ENCODE measurements around the gene BLMH.
"Not testable (repeated sequence)": the region's sequence is repeated elsewhere in the genome, so short reads cannot be mapped to it uniquely, and the experiment has no call there.

The BLMH gene

GRCh38 chr17:30236766-30237165 lies 55.0 kb downstream of the BLMH start:
- Mint-ChIP-seq H3K9me3 (no peaks in the 10 kb centered on the region), H3K4me1 (ENCODE audit: low read depth) (peaks cover 40% of the 10 kb centered on the region), H3K27ac (no peak overlapping the region), H3K36me3 (ENCODE audit: low read depth) (no peaks in the 10 kb centered on the region), H3K4me3 (peak overlapping the region; percentile 60), H3K27me3 (peaks cover 84% of the 10 kb centered on the region)
- intact Hi-C loops (cut with micrococcal nuclease): loop anchor here (5.0 kb wide), 1 partner anchor 114 kb away; no protein-coding TSS in a partner anchor

DNA sequence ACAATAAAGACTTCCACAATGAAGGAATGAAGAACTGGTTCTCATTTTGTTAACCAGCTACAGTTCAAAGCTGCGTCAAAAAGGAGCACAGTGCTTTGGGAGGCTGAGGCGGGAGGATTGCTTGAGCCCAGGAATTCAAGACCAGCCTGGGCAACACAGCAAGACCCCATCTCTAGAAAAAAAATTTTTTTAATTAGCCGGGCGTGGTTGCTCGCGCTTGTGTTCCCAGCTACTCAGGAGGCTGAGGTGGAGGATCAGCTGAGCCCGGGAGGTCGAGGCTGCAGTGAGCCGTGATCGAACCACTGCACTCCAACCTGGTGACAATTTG lies 55.5 kb downstream of the BLMH start:
- Mint-ChIP-seq H3K27ac (no peak overlapping the region), H3K9me3 (no peaks in the 10 kb centered on the region), H3K4me3 (peak overlapping the region; percentile 67), H3K4me1 (ENCODE audit: low read depth) (peaks cover 40% of the 10 kb centered on the region), H3K36me3 (ENCODE audit: low read depth) (no peaks in the 10 kb centered on the region), H3K27me3 (peaks cover 84% of the 10 kb centered on the region)
- intact Hi-C loops (cut with micrococcal nuclease): loop anchor here (5.0 kb wide), 1 partner anchor 114 kb away; no protein-coding TSS in a partner anchor

GRCh38 chr17:30235386-30236296 lies 56.1 kb downstream of the BLMH start, which contains the start of gene SLC6A4:
SLC6A4 (minus strand) TSS chr17:30235697; CDS start chr17:30221958, 13,739 bp downstream.
- H3K9me3 Mint-ChIP-seq: no peaks in the 10 kb centered on the region
- no peaks in the 10 kb centered on the region for H3K36me3 Mint-ChIP-seq (ENCODE audit: low read depth)
- no peak within 1 kb of the TSS for H3K27ac Mint-ChIP-seq
- H3K4me1 Mint-ChIP-seq (ENCODE audit: low read depth): peaks cover 43% of the 10 kb centered on the region
- H3K27me3 Mint-ChIP-seq: peaks cover 80% of the 10 kb centered on the region
- intact Hi-C loops (cut with micrococcal nuclease): loop anchor here (5.0 kb wide), 1 partner anchor 113 kb away; no protein-coding TSS in a partner anchor
- peak within 1 kb of the TSS; percentile 67 for H3K4me3 Mint-ChIP-seq

DNA sequence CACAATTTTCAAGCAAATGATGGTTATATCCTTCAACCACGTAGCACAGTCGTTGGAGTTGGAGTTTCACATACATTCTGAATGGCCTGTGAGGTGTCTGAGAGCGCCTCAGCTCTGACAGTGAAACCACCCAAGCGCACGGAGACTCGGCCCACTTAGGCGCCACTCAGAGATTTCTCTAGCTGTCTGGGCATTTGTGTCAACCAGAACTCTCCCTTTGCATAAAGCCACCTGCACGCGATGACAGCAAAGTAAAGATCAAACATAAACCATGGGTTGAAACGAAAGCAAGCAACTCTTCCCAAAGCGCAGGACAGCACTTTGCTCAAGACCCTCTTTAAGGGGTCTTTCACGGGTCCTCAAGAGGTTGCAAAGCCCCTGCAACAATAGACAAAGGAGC lies 56.8 kb downstream of the BLMH start:
- Mint-ChIP-seq H3K4me1 (ENCODE audit: low read depth) (peaks cover 49% of the 10 kb centered on the region), H3K36me3 (ENCODE audit: low read depth) (no peaks in the 10 kb centered on the region), H3K9me3 (no peaks in the 10 kb centered on the region), H3K27ac (no peak overlapping the region), H3K27me3 (peaks cover 76% of the 10 kb centered on the region), H3K4me3 (peak overlapping the region; percentile 64)
- intact Hi-C loops (cut with micrococcal nuclease): loop anchor here (5.0 kb wide), 1 partner anchor 113 kb away; no protein-coding TSS in a partner anchor

- H3K9me3 Mint-ChIP-seq: no peaks in the 10 kb centered on the region
- H3K4me1 Mint-ChIP-seq (ENCODE audit: low read depth): peaks cover 54% of the 10 kb centered on the region
- no peak overlapping the region for H3K4me3 Mint-ChIP-seq
- H3K27ac Mint-ChIP-seq: no peak overlapping the region
- H3K36me3 Mint-ChIP-seq (ENCODE audit: low read depth): no peaks in the 10 kb centered on the region
- intact Hi-C loops (cut with micrococcal nuclease): no loop called here
- H3K27me3 Mint-ChIP-seq: peaks cover 69% of the 10 kb centered on the region
Observed at GRCh38 chr17:30234296-30234695, 57.4 kb downstream of the BLMH start.

DNA sequence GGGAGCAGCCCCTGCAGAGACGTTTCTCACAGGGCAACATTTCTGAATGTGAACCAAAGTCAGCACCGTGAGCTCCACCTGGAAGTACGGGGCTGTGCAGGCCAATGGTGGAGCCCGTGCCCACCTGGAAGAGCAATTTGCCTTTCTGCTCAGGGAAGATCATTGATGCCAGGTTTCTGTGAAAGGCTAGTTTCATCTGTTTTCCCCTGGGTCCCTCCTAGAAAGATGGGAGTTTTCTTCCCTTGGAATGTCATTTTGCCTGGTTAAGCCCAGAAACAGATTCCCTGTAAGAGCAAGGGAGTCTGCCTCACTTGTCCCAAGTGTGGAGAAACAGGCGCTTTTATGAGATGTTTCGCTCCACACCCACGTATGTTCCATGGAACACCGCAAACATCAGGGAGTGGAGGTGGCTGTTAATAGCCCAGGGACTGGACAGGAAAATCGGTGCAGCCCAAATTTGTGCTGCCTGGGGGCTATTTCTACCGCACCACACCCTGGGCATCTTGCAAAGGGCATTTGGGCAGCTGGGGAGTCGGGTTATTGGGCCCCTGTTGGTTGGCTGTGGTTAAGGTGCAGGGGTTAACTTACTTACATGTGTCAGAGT lies 58.8 kb downstream of the BLMH start:
- Mint-ChIP-seq H3K4me3 (no peak overlapping the region), H3K27ac (no peak overlapping the region), H3K4me1 (ENCODE audit: low read depth) (peaks cover 55% of the 10 kb centered on the region), H3K36me3 (ENCODE audit: low read depth) (no peaks in the 10 kb centered on the region), H3K9me3 (no peaks in the 10 kb centered on the region), H3K27me3 (peaks cover 56% of the 10 kb centered on the region)
- intact Hi-C loops (cut with micrococcal nuclease): no loop called here

GRCh38 chr17:30232015-30232823 lies 59.5 kb downstream of the BLMH start:
- no peaks in the 10 kb centered on the region for H3K9me3 Mint-ChIP-seq
- no peaks in the 10 kb centered on the region for H3K36me3 Mint-ChIP-seq (ENCODE audit: low read depth)
- intact Hi-C loops (cut with micrococcal nuclease): no loop called here
- no peak overlapping the region for H3K27ac Mint-ChIP-seq
- peaks cover 49% of the 10 kb centered on the region for H3K27me3 Mint-ChIP-seq
- no peak overlapping the region for H3K4me3 Mint-ChIP-seq
- H3K4me1 Mint-ChIP-seq (ENCODE audit: low read depth): peaks cover 48% of the 10 kb centered on the region

DNA sequence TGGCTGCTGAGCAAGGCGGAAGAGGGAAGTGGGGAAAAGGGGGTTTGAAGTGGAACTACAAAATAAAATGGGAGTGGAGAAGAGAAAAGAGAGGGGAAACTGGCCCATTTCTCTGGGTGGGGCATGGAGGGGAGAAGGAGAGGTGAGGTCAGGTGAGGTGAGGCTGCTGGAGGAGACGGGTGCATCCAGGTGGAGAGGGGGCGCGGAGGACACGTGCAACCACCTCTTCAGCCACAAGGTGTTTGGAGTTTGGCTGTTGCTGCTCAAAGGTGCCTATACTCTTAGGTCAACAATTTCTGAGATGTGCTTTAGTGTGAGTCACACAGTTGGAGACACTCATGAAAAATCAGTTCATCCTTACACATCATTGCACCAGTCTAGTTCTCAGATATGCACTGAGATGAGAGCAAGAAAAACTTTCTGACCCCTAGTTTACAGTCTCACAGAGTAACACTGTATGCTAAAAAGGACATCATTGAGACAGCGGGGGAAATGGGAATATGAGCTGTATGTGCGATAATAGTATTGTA lies 61.1 kb downstream of the BLMH start:
- peak overlapping the region; percentile 37 for H3K4me3 Mint-ChIP-seq
- no peaks in the 10 kb centered on the region for H3K36me3 Mint-ChIP-seq (ENCODE audit: low read depth)
- peaks cover 37% of the 10 kb centered on the region for H3K27me3 Mint-ChIP-seq
- H3K27ac Mint-ChIP-seq: peak overlapping the region; percentile 75
- no peaks in the 10 kb centered on the region for H3K9me3 Mint-ChIP-seq
- intact Hi-C loops (cut with micrococcal nuclease): no loop called here
- H3K4me1 Mint-ChIP-seq (ENCODE audit: low read depth): peaks cover 34% of the 10 kb centered on the region

DNA sequence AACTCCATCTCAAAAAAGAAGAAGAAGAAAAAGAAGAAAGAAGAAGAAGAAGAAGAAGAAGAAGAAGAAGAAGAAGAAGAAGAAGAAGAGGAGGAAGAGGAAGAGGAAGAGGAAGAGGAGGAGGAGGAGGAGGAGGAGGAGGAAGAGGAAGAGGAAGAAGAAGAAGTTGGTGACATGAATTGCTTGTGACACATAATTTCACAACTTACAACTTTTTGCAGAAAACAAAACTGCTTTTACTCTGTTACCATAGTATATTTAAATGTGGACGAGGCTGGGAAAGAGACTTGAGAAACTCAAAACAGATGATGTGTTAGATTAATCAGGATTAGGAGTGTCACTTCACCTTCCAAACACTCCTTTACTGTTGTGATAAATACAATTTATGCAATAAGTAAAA lies 61.7 kb downstream of the BLMH start:
- Mint-ChIP-seq H3K4me1 (ENCODE audit: low read depth) (peaks cover 27% of the 10 kb centered on the region), H3K27me3 (peaks cover 32% of the 10 kb centered on the region), H3K27ac (peak overlapping the region; percentile 75)
- H3K4me3 Mint-ChIP-seq; H3K9me3 Mint-ChIP-seq; H3K36me3 Mint-ChIP-seq (ENCODE audit: low read depth); intact Hi-C loops (cut with micrococcal nuclease): not testable (repeated sequence)

- H3K4me1 Mint-ChIP-seq (ENCODE audit: low read depth): peaks cover 24% of the 10 kb centered on the region
- peaks cover 23% of the 10 kb centered on the region for H3K27me3 Mint-ChIP-seq
- no peak overlapping the region for H3K27ac Mint-ChIP-seq
- no peaks in the 10 kb centered on the region for H3K9me3 Mint-ChIP-seq
- intact Hi-C loops (cut with micrococcal nuclease): no loop called here
- H3K4me3 Mint-ChIP-seq: no peak overlapping the region
- H3K36me3 Mint-ChIP-seq (ENCODE audit: low read depth): no peaks in the 10 kb centered on the region
Observed at GRCh38 chr17:30229012-30229411, 62.7 kb downstream of the BLMH start.

GRCh38 chr17:30228011-30228410 lies 63.7 kb downstream of the BLMH start:
- peaks cover 24% of the 10 kb centered on the region for H3K4me1 Mint-ChIP-seq (ENCODE audit: low read depth)

GRCh38 chr17:30226878-30227277 lies 64.9 kb downstream of the BLMH start:
- intact Hi-C loops (cut with micrococcal nuclease): no loop called here
- no peaks in the 10 kb centered on the region for H3K36me3 Mint-ChIP-seq (ENCODE audit: low read depth)
- H3K27ac Mint-ChIP-seq: no peak overlapping the region
- no peak overlapping the region for H3K4me3 Mint-ChIP-seq
- peaks cover 24% of the 10 kb centered on the region for H3K4me1 Mint-ChIP-seq (ENCODE audit: low read depth)
- peaks cover 4% of the 10 kb centered on the region for H3K27me3 Mint-ChIP-seq
- no peaks in the 10 kb centered on the region for H3K9me3 Mint-ChIP-seq

More at GRCh38 chr17:30228011-30228410, 63.7 kb downstream of the BLMH start:
- H3K9me3 Mint-ChIP-seq: no peaks in the 10 kb centered on the region
- H3K27me3 Mint-ChIP-seq: peaks cover 13% of the 10 kb centered on the region
- no peak overlapping the region for H3K4me3 Mint-ChIP-seq
- intact Hi-C loops (cut with micrococcal nuclease): no loop called here
- no peak overlapping the region for H3K27ac Mint-ChIP-seq
- H3K36me3 Mint-ChIP-seq (ENCODE audit: low read depth): no peaks in the 10 kb centered on the region

DNA sequence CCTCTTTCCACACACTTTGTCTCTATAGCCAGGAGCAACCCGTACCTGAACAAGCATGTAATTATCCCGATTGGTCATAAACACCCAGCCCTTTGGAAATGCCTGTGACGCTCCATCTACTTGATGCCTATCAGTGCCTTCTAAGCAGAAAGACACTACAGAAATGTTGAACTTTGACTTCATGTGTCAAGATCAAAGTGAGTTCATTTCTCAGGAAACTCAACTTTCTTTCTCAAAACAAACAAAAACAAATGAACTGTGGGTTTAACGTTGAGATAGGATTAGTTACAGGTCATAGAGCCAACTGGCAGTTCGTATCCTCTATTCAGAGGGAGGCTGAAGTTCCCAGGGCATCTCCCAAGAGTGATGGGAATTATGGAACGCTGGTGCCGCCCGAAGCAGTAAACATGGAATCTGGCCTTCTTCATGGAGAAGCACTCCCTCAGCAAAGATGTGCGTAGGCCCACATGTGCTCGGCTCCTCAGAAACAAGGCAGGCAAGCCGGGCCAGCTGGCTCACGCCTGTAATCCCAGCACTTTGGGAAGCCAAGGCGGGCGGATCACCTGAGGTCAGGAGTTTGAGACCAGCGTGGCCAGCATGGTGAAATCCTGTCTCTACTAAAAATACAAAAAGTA lies 65.7 kb downstream of the BLMH start:
- Mint-ChIP-seq H3K27ac (no peak overlapping the region), H3K36me3 (ENCODE audit: low read depth) (no peaks in the 10 kb centered on the region), H3K4me1 (ENCODE audit: low read depth) (peaks cover 24% of the 10 kb centered on the region), H3K27me3 (peaks cover 4% of the 10 kb centered on the region), H3K9me3 (no peaks in the 10 kb centered on the region), H3K4me3 (no peak overlapping the region)
- intact Hi-C loops (cut with micrococcal nuclease): no loop called here
